HEK293 (cell line): ENCODE measurements around the gene INPP4B.

Experiments
- CTCF ChIP-seq: fragments of 450-650 bp; formaldehyde crosslinking; IDR thresholded peaks from 2 replicates; pipeline ENCODE4 v1.5.1; 2016; ENCODE audit warnings: missing biosample characterization, missing genetic modification characterization
- HOXA7 ChIP-seq: sonication (generic); formaldehyde crosslinking; IDR thresholded peaks from 2 replicates; pipeline ENCODE4 v1.8.1; 2022; ENCODE audit warnings: missing genetic modification reagents, borderline replicate concordance
- KLF1 ChIP-seq: fragments of 450-650 bp; formaldehyde crosslinking; IDR thresholded peaks from 2 replicates; pipeline ENCODE4 v1.5.1; 2016; ENCODE audit warnings: missing biosample characterization, missing genetic modification characterization
- REST ChIP-seq: fragments of 450-650 bp; formaldehyde crosslinking; IDR thresholded peaks from 2 replicates; pipeline ENCODE4 v1.5.1; 2016; ENCODE audit warnings: missing biosample characterization, missing genetic modification characterization
- ZBTB49 ChIP-seq: fragments of 450-650 bp; formaldehyde crosslinking; IDR thresholded peaks from 2 replicates; pipeline ENCODE4 v1.5.1; 2016; ENCODE audit warnings: missing biosample characterization, missing genetic modification characterization, low read depth

GRCh38 chr4:142231787-142232186 is 614.3 kb downstream of the INPP4B start:
- TF ChIP-seq CTCF (tag by site-specific recombination), result no peak
- no peak for TF ChIP-seq ZBTB49 (tag by site-specific recombination)
- no peak for TF ChIP-seq HOXA7 (CRISPR knock-in tag)
- TF ChIP-seq REST (tag by site-specific recombination), result no peak
- no peak for TF ChIP-seq KLF1 (tag by site-specific recombination)
